HG03457 (cell line): ENCODE measurements around the gene EP400.

ENCODE experiments used
- ATAC-seq: cut with Tn5 transposase; IDR thresholded peaks from one replicate; pipeline ENCODE4 v1.9.1; 2021; ENCODE audit warnings: moderate number of reproducible peaks; ENCODE audit not compliant: unreplicated experiment

EP400 gene

DNA sequence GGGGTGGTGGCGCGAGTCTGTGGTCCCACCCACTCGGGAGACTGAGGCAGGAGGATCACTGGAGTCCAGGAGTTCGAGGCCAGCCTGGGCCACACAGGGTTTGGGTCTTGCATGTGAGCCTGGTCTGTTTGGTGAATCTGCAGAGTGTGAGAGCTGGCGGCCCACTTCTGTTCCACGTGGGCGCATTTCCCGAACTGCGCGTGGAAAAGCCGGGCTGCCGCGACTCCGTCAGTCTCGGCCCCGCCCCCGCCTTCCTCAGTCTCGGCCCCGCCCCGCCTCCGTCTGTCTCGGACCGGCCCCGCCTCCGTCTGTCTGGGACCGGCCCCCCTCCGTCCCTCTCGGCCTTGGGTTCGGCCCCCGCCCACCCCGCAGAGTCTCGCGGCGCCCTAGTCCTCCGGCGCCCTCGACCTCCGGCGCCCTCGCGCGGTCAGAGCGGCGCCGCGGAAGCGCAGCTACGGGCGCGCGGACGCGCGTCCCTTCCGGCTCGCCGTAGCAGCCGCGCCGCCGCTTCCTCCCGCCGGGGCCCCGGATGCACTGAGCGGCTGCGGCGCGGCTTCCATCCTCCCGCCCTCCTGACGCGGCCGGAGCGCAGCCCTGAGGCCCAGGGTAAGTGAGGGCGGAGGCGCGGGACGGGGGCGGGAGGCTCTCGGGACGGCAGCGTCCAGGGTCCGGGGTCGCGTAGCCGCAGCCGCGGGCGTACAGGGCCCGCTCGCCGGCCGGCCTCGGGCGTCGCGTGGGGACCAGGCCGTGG, at the start of gene EP400:
Gene EP400, plus strand, starts transcription at position 512 of the 751 bp plus-strand sequence. CDS start 10,678 bp downstream, outside the sequence.
- ATAC-seq = peak; percentile 76

DNA sequence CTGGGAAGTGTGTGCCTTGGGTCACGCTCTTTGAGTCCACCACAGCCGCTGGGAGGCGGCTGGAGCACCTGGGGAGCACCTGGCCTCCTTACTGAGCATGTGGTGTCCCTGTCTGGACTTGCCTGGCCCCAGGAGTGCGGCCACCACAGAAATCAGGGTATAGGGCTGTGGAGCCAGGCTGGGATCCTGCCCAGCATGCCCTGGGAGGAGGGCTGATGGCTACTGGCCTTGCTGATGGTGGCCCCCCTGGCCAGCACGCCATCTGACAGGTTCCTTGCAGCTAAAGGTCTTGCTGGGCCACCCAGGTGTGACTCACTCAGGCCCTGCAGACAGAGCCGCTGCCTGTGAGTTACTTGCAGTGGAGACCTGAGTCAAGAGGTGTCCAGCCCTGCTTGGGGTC, 49.3 kb upstream of the EP400 start:
- ATAC-seq = no peak

GRCh38 chr12:131901431-131902331, 48.1 kb upstream of the EP400 start:
- no peak for ATAC-seq

DNA sequence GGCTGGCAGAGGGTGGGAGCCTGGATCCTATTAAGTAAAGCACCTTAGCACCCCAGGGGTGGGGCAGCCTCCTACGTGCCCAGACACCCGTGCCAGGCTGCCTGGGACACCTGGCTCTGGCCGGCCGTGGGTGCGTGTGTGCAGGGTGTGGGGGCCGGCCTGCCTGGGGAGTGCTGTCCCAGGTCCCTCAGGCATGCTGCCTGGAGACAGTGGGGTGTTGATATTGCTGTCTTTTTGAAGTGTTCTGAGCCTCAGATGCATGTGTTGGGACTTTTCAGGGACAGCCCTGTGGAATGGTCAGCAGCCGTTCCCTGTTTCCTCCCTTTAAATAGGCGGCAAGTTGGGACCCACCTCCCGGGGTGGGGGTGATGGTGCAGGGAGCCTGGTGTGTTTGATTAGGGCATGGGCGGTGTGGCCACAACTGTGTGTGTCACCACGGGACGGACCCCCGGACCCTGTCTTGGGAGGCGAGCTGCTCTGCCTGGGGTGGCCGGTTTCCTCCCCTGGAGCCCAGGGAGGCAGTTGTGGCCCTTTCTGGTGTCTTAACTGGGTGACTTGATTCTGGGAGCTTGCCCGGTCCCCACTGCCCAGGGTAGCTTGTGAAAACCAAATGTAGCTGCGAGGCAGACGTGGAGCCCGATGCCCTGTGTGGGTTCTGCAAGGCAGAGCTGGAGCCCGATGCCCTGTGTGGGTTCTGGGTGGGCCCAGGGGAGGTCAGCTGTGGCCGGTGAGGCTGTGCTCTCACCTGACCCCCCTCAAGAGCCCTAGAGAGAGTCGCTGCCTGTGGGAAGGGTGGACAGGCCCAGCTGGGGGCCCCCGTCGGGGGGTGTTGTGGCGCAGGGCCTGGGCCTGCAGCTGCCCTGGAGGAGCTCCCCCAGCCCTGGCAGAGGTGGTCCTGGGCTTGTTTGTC, 47.2 kb upstream of the EP400 start:
- no peak for ATAC-seq

DNA sequence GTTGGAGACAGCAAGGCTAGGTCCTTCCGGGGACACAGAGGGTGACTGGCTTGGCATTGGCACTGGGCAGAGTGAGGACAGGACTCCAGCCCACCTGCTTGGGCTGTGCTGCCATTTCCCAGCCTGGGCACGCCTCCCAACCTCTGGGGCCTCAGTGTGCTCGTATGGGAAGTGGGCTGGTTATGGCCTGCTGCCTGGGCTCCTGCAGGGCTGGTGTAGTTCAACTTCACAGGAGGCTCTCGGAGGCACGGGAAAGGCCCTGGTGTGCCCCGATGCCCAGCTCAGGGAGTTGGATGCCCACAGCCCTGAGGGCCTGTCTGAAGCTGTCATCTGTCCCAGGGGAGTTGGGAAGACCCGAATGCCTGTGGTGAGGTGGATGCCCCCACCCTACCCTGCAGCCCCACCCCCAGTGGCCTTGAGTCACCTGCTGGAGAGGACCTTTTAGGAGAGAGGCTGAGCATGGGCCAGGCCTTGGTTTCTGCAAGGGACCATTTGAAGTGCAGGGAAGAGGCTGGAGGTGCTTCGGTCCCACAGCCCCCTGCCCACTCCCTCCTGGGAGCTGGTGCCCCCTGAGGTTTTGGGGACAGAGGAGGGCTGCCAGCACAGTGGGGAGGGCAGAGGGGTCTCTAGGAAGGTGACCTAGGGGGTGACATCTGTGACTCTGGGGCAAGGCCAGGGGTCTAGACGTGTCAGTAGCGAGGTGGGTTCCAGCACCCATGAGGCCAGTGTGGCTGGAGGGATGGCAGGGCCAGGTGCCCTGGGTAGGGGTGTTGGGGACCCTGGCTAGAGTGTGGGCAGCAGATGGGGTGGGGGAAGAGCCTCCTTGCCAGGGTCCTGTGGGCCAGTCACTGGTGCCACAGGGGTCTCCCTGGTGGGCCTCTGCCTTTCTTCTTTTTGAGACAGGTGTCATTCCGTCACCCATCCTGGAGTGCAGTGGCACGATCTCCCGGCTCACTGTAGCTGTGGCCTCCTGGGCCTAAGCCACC, 46.2 kb upstream of the EP400 start:
- no peak for ATAC-seq

GRCh38 chr12:131904346-131904745, 45.4 kb upstream of the EP400 start:
- no peak for ATAC-seq

DNA sequence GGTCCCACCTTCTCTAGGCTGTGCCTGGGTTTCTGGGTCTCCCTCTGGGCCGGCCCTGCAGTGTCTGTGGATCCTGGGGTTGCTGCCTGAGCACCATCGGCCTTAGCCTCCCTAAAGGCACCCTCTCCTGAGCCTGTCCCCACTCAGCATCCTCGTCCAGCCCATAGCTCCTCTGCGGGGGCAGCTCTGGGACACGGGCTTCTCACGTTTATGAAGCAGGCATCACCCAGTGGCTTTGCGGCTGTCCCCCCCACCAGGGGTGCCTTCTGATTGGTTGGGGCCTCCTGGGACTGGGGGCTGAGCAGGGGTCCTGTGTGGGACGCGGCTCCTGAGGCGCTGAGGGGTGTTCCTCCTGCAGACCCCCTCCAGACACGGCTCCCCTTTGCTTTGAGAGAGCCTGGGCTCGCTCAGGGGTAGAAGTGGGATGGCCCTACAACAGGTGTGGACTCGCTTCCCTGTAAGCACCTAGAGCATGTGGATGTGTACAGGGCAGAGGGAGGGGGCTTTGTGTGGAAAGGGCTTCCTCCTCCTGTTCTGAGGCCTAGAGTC, 44.6 kb upstream of the EP400 start:
- no peak for ATAC-seq

GRCh38 chr12:131905630-131906091, 44.1 kb upstream of the EP400 start:
- ATAC-seq = no peak

DNA sequence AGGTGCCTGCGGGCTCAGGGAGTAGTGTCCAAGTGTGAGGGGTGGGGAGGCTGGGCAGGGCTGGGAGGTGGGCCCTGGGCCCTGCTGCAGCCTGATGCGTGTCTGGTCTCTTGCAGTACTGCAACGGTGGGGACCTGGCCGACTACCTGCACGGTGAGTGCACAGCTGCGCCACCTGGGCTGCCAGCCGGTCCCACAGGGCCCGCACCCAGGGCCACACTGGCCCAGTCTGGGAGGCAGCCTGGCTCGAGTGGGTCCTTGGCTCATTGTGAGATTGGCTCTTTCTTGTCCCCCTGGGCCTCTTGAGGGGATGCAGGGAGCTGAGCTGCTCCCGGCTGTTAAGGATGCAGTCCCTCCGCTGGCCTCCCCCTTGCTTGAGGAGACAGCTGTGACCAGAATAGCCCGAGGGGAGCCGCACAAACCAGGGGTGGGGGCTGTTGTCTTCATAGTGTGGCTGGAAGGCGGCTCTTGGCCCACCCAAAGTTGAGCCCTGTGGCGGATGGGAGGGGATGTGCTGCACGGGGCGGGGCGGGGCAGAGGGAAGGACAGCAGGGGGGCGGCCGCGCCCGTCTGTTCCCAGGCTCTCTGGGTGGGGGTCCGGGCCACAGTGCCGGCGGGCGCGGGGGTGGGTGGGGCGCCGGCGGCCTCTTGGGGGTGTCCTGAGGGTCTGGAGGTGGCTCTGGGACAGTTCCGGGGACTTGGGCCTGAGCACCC, 42.2 kb upstream of the EP400 start:
- ATAC-seq = no peak

DNA sequence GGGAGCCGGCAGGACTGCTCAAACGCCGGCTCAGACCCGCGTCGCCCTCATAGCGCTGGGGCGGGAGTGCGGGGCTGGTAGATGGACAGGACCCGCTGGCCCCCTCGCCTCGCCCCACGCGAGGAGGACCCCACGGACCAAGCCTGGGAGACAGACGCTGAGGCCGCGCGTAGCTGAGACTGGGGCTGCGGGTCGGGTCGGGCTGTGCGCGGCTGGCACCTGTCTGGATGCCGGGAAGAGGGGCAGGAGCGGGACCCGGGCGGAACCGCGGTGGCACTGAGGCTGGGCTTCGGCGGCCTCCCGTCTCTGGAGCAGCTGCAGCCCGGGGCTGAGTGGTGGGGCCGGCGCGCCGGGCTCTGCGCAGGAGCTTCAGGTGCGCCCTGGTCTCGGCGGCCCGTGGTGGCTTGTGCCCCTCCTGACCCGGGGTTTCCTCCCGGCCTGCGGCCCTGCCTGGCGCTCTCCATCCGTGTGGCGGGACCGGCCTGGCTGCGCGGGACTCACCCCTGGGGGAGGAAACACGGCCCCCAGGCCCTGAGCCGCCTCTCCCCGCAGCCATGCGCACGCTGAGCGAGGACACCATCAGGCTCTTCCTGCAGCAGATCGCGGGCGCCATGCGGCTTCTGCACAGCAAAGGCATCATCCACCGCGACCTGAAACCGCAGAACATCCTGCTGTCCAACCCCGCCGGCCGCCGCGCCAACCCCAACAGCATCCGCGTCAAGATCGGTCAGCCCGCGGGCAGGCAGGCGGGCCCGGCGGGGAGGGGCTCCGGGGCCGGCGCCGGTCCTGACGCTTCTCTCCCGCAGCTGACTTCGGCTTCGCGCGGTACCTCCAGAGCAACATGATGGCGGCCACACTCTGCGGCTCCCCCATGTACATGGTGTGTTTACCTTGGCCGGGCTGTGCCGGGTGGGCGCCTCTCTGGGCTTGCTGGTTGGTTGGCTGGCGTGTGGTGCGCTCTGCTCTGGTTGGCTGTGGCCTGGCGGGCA, 41.4 kb upstream of the EP400 start:
- ATAC-seq = no peak

DNA sequence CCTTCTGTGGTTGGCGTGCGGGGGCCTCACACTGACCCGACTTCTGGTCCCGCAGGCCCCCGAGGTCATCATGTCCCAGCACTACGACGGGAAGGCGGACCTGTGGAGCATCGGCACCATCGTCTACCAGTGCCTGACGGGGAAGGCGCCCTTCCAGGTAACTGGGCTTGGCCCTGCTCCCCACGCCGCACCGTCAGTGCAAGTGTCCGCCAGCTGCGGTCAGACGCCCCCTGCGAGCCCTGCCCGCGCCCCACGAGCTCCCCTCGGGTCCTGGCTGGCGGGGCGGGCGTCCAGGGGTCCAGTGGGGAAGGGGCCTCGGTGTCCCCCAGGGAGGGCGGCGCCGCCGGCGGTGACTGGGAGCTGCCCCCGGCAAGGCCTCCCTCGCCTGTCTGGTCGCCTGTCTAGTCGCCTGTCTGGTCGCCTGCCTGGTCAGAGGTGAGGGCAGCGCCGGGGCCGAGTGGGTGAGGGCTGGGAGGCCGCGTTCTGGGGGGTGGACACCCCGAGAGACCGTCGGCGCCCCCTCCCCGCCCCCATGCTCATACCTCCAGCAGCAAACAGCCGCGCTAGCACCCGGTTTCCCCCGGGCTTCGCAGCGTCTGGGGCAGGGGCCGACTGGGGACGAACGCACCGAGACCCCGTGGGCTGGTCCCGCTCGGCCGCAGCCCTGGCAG, 40.5 kb upstream of the EP400 start:
- ATAC-seq = no peak

- ATAC-seq = no peak
Observed at GRCh38 chr12:131909752-131910219, 40.0 kb upstream of the EP400 start.

DNA sequence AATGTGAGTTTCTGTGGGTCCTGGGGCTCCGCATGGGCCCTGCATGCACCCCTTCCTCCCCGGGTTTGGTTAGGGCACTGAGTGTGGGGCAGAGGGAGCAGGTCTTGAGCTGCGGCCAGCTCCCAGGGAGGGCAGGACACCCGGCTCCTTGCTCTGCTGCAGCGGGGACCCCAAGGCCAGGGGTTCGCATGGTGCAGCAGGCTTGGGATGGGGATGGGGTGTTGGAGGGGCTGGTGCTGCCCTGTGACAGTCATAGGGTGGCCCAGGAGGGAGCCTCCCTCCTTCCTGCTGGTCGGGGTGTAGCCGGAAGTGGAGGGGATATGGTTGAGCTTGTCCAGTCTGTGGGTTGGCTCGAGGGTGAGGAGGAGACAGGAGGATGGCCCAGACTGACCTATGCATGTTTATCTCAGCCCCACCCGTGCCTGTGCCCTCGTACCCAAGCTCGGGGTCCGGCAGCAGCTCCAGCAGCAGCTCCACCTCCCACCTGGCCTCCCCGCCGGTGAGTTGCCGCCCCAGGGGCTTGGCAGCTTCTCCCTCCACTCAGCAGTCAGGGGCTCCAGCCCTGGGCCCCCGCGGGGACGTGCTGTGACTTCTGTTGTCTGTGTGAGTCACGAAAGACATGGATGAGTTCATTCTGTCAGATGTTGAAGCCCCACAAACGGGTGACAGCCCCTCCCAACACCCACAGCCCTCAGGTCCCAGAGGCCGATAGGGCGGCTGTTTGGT, 39.3 kb upstream of the EP400 start:
- no peak for ATAC-seq

- no peak for ATAC-seq
Observed at GRCh38 chr12:131911028-131911650, 38.6 kb upstream of the EP400 start.

DNA sequence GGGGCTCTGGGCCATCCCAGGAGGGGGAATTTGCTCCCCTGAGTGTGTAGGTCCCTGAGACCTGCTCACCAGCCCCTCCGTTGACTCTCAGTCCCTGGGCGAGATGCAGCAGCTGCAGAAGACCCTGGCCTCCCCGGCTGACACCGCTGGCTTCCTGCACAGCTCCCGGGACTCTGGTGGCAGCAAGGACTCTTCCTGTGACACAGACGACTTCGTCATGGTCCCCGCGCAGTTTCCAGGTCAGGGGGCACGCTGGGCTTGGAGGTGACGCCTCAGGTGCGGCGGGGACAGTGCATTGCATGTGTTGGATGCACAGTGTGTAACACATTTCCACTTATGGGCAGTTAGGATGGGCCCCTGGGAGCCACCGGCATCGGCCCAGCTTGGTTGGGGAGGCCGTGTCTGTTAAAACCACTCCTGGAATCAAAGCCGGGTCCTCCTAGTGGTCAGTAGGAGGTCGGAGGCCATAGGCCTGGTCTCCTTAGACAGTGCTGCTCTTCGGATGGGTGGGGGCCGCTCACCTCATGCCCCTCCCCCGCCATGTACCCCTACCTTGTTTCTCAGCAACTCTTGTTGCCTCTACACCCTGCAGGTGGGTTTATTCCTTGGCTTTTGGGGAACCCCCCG, 37.8 kb upstream of the EP400 start:
- no peak for ATAC-seq
